GM12892 (cell line): ENCODE measurements around the gene WWOX.

Experiments
- DNase-seq: peaks from one replicate; pipeline ENCODE4 v3.0.0; 2011; ENCODE audit not compliant: insufficient read length
- FAIRE-seq: peaks from 2 replicates; lab custom pipeline; 2011; peaks lifted over from hg19 to GRCh38; lab: Jason Lieb, UNC
- POLR2A ChIP-seq: IDR thresholded peaks from 2 replicates; pipeline ENCODE4 v1.6.1; 2011; ENCODE audit warnings: low read depth, low read length, control low read depth
- POLR2AphosphoS5 ChIP-seq: IDR thresholded peaks from 2 replicates; pipeline ENCODE4 v1.6.1; 2011; ENCODE audit warnings: low read depth, low read length, control low read depth
- TAF1 ChIP-seq: IDR thresholded peaks from 2 replicates; pipeline ENCODE4 v1.6.1; 2011; ENCODE audit warnings: low read depth, mild to moderate bottlenecking, control low read depth, low read length, borderline replicate concordance

The WWOX gene

GRCh38 chr16:78755751-78756661, 656.6 kb downstream of the WWOX start:
- no peak for FAIRE-seq
- DNase-seq: no peak
- TF ChIP-seq POLR2AphosphoS5: no peak
- TF ChIP-seq TAF1: no peak
- no peak for TF ChIP-seq POLR2A

DNA sequence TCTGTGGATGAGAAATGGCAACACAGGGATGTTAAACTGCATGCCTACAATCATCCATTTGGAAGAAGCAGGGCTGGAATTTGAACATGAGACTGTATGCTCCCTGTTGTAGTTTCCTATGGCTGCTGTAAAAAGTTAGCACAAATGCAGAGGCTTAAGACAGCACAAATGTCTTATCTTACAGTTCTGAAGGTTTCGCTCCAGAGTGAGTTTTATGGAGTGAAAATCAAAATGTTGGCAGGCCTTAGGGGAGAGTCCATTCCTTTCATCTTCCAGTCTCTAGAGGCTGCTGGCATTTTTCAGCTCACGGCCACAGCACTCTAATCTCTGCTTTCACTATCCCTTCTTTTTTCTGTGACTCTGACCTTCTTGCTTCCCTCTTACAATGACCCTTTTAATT, 660.1 kb downstream of the WWOX start:
- no peak for TF ChIP-seq POLR2AphosphoS5
- TF ChIP-seq TAF1: no peak
- TF ChIP-seq POLR2A: no peak
- no peak for FAIRE-seq

DNA sequence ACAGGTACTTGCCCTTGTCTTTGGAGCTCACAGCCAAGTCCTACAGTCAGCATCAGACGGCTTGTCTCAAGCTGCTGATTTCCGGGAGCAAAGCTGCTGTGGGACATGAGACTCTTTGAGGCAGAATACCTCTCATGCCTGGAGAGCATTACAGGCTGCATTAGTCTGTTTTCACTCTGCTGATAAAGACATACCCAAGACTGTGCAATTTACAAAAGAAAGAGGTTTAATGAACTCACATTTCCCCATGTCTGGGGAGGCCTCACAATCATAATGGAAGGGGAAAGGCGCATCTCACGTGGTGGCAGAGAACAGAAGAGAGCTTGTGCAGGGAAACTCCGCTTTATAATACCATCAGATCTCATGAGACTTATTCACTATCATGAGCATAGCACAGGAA, 661.2 kb downstream of the WWOX start:
- TF ChIP-seq POLR2A: no peak
- DNase-seq (no peak), FAIRE-seq (no peak)

More for the DNA sequence above, 660.1 kb downstream of the WWOX start:
- no peak for DNase-seq

GRCh38 chr16:78761427-78761826, 662.0 kb downstream of the WWOX start:
- DNase-seq: no peak
- FAIRE-seq: no peak
- no peak for TF ChIP-seq POLR2A
- no peak for TF ChIP-seq POLR2AphosphoS5
- no peak for TF ChIP-seq TAF1

- FAIRE-seq: no peak
- TF ChIP-seq POLR2A: no peak
- no peak for TF ChIP-seq POLR2AphosphoS5
- no peak for TF ChIP-seq TAF1
- DNase-seq: no peak
These were observed 662.8 kb downstream of the WWOX start for GRCh38 chr16:78762222-78762621.

DNA sequence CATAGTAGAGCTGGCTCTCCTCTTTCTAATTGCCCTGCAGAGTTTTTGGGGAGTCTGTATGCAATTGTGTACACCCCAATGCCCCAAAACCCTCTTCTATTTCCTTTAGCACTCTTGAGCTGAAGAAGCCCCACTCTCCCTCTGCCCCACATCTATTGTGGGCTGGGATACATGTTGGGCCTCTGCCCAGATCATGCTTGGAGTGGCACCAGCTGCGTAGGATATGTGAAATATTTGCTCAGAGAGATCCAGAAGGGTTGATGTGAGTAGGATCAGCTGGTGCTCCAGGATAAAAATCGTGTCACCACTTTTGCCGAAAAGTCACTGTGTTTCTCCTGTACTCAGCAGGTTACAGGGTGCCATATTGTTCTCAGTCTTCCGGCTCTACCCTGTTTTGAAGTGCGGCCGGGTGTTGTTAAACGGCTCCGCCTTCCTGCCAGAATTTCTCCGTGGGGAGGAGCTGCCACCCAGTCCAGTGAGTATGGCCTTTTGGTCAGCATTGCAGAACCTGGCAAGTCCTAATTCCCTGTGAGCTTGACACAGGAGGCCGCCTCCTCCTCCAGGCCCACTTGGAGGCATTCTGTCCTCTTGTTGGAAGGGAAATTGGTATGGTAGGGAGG, 664.5 kb downstream of the WWOX start:
- DNase-seq (no peak), FAIRE-seq (no peak)
- TF ChIP-seq POLR2A: no peak
- TF ChIP-seq POLR2AphosphoS5: no peak
- no peak for TF ChIP-seq TAF1

- TF ChIP-seq POLR2AphosphoS5 (no peak), POLR2A (no peak), TAF1 (no peak)
- FAIRE-seq (no peak), DNase-seq (no peak)
These were observed 665.0 kb downstream of the WWOX start for GRCh38 chr16:78764478-78764877.

- no peak for TF ChIP-seq POLR2AphosphoS5
- no peak for TF ChIP-seq TAF1
- no peak for TF ChIP-seq POLR2A
- FAIRE-seq: no peak
- no peak for DNase-seq
These were observed 668.8 kb downstream of the WWOX start for GRCh38 chr16:78768226-78768625.

GRCh38 chr16:78768718-78769117, 669.3 kb downstream of the WWOX start:
- TF ChIP-seq POLR2A: no peak
- no peak for TF ChIP-seq TAF1
- TF ChIP-seq POLR2AphosphoS5: no peak
- FAIRE-seq: no peak
- DNase-seq: no peak

GRCh38 chr16:78770353-78771091, 671.1 kb downstream of the WWOX start:
- DNase-seq (peak; percentile 51), FAIRE-seq (peak; percentile 78)
- no peak for TF ChIP-seq TAF1
- TF ChIP-seq POLR2A: no peak
- TF ChIP-seq POLR2AphosphoS5: no peak

GRCh38 chr16:78773291-78773702, 673.8 kb downstream of the WWOX start:
- DNase-seq (no peak), FAIRE-seq (no peak)
- no peak for TF ChIP-seq TAF1
- TF ChIP-seq POLR2AphosphoS5: no peak
- no peak for TF ChIP-seq POLR2A

DNA sequence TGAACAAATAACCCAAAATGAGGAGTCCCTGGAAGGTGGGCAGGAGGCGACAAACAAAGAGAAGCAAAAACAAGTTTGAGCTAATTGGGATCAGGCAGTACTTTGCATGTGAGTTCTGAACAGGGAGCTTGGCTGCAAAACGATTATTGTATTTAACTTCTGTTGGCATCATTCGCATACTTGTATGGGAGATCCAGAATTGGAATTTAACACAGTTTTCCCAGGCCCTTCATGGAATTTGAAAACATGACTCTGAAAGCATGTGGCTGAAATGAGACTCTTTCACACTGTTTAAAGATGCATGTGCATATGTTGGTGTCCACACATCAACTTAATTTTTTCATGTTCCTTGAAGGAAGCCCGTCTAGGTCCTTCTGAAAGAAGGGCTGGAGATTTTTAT, 674.3 kb downstream of the WWOX start:
- TF ChIP-seq POLR2AphosphoS5: no peak
- no peak for TF ChIP-seq TAF1
- TF ChIP-seq POLR2A: no peak
- FAIRE-seq (no peak), DNase-seq (no peak)

GRCh38 chr16:78775161-78775561, 675.7 kb downstream of the WWOX start:
- TF ChIP-seq TAF1 (no peak), POLR2AphosphoS5 (no peak), POLR2A (no peak)
- DNase-seq (no peak), FAIRE-seq (no peak)
